Measurements from ENCODE around the gene GDA.

GDA gene

DNA sequence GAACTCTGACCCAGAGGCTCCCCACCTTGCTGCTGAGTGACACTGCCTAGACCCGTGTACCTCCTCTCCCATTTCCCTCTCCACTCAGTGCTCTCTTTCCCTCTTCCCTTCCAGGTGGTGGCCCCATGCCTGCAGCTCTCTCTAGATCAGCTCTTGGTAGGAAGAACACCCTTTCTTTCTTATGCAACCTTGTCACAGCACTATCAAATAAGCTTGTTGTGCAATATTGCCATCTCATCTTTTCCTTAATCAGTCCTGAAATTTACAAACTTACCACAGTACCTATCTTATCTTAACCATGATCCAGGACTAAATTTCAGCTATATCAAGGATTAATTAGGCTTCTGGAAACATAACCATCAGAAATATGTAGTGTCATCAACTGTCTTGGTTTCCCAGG is 127.2 kb downstream of the GDA start:
- Histone ChIP-seq H3K79me2 (ENCODE audit: control insufficient read depth, low read length) (no peaks in the 10 kb centered on the region), H3K4me1 (ENCODE audit: control insufficient read depth, low read length) (no peaks in the 10 kb centered on the region), H3K36me3 (ENCODE audit: control insufficient read depth, low read length) (no peaks in the 10 kb centered on the region), H3F3A (ENCODE audit: control insufficient read depth, insufficient read depth) (no peaks in the 10 kb centered on the region), H3K9me3 (ENCODE audit: control insufficient read depth, insufficient read depth, low read length) (no peaks in the 10 kb centered on the region), H3K27ac (ENCODE audit: low read depth, low read length) (no peak overlapping the region), H3K4me2 (ENCODE audit: low read length) (no peak overlapping the region), H3K9me2 (replicated peaks; ENCODE audit: control insufficient read depth, low read length) (no peaks in the 10 kb centered on the region), H3K27me3 (ENCODE audit: control insufficient read depth, low read length) (peaks cover 4% of the 10 kb centered on the region; the same call in 1 of the 2 replicates), H4K20me1 (ENCODE audit: control insufficient read depth, insufficient read depth, low read depth, low read length) (no peaks in the 10 kb centered on the region), H3K4me3 (ENCODE audit: low read length) (no peak overlapping the region)
- TF ChIP-seq, protein P1, sequence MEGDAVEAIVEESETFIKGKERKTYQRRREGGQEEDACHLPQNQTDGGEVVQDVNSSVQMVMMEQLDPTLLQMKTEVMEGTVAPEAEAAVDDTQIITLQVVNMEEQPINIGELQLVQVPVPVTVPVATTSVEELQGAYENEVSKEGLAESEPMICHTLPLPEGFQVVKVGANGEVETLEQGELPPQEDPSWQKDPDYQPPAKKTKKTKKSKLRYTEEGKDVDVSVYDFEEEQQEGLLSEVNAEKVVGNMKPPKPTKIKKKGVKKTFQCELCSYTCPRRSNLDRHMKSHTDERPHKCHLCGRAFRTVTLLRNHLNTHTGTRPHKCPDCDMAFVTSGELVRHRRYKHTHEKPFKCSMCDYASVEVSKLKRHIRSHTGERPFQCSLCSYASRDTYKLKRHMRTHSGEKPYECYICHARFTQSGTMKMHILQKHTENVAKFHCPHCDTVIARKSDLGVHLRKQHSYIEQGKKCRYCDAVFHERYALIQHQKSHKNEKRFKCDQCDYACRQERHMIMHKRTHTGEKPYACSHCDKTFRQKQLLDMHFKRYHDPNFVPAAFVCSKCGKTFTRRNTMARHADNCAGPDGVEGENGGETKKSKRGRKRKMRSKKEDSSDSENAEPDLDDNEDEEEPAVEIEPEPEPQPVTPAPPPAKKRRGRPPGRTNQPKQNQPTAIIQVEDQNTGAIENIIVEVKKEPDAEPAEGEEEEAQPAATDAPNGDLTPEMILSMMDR (IDR thresholded peaks at IDR 0.05; ENCODE audit: low read depth, low read length, poor library complexity, severe bottlenecking) = no peak
- no peak for TF ChIP-seq EZH2phosphoT487 (IDR thresholded peaks at IDR 0.05; ENCODE audit: borderline replicate concordance, low read length)

DNA sequence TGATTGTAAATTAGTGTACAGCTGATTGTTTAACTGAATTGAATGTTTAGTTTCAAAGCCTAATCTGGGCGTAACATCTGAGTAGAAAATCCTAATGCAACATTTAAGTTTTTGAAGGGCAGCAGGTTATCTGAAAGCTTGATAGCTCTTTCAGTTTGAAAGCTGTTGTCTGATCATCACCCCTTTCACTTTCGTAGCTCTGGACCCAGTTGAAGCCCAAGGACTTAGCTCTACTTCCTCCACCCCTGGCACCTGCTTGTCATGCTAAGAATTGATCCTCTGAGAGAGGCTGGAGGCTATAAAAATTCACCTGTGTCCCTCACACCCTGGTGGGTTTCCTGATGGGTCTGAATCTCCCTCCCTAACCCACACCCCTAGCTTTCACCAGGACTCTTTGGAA is 129.7 kb downstream of the GDA start:
- no peak for TF ChIP-seq EZH2phosphoT487 (IDR thresholded peaks at IDR 0.05; ENCODE audit: borderline replicate concordance, low read length)
- TF ChIP-seq, protein P1 (IDR thresholded peaks at IDR 0.05; ENCODE audit: low read depth, low read length, poor library complexity, severe bottlenecking) = no peak
- Histone ChIP-seq H3K4me1 (ENCODE audit: control insufficient read depth, low read length) (no peaks in the 10 kb centered on the region), H3K9me2 (replicated peaks; ENCODE audit: control insufficient read depth, low read length) (no peaks in the 10 kb centered on the region), H3K27me3 (ENCODE audit: control insufficient read depth, low read length) (no peaks in the 10 kb centered on the region), H3K36me3 (ENCODE audit: control insufficient read depth, low read length) (no peaks in the 10 kb centered on the region), H3F3A (ENCODE audit: control insufficient read depth, insufficient read depth) (no peaks in the 10 kb centered on the region), H3K4me3 (ENCODE audit: low read length) (no peak overlapping the region), H3K4me2 (ENCODE audit: low read length) (no peak overlapping the region), H3K79me2 (ENCODE audit: control insufficient read depth, low read length) (no peaks in the 10 kb centered on the region), H4K20me1 (ENCODE audit: control insufficient read depth, insufficient read depth, low read depth, low read length) (no peaks in the 10 kb centered on the region), H3K9me3 (ENCODE audit: control insufficient read depth, insufficient read depth, low read length) (no peaks in the 10 kb centered on the region), H3K27ac (ENCODE audit: low read depth, low read length) (no peak overlapping the region)

DNA sequence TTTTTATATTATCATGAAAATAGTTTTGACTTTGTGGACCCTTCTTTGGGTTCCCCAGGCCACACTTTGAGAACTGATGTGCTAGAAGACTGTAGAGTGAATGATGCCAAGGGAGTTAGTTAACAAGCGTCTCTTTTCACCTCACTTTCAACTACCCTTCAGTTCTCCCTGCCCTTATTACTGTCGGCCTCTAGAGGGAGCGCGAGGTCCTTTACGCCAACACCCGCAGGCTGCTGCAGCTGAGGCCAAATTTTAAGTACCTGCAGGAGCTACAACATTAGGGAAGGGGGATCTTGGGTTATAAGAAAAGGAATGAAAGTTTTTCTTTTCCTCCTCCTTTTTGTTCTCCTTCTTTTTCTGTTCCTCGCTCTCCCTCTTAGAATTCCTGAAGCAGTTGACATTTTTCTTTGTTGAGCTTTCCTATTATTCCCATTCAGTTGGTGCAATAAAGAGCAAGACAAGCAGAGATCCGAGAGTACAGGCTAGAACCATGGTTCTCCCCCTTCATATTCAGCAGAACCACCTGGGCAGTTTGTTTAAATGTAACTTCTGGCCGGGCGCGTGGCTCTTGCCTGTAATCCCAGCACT is 131.8 kb downstream of the GDA start:
- TF ChIP-seq, protein P1 (IDR thresholded peaks at IDR 0.05; ENCODE audit: low read depth, low read length, poor library complexity, severe bottlenecking) = peak; percentile 85
- TF ChIP-seq EZH2phosphoT487 (IDR thresholded peaks at IDR 0.05; ENCODE audit: borderline replicate concordance, low read length) = no peak
- H3K9me2 ChIP-seq (replicated peaks; ENCODE audit: control insufficient read depth, low read length) = no peaks in the 10 kb centered on the region
- H3K27me3 ChIP-seq (ENCODE audit: control insufficient read depth, low read length) = no peaks in the 10 kb centered on the region
- H3K4me1 ChIP-seq (ENCODE audit: control insufficient read depth, low read length) = no peaks in the 10 kb centered on the region
- no peaks in the 10 kb centered on the region for H4K20me1 ChIP-seq (ENCODE audit: control insufficient read depth, insufficient read depth, low read depth, low read length)
- H3F3A ChIP-seq (ENCODE audit: control insufficient read depth, insufficient read depth) = no peaks in the 10 kb centered on the region
- H3K4me2 ChIP-seq (ENCODE audit: low read length) = no peak overlapping the region
- no peaks in the 10 kb centered on the region for H3K79me2 ChIP-seq (ENCODE audit: control insufficient read depth, low read length)
- H3K4me3 ChIP-seq (ENCODE audit: low read length) = no peak overlapping the region
- no peak overlapping the region for H3K27ac ChIP-seq (ENCODE audit: low read depth, low read length)
- no peaks in the 10 kb centered on the region for H3K36me3 ChIP-seq (ENCODE audit: control insufficient read depth, low read length)
- no peaks in the 10 kb centered on the region for H3K9me3 ChIP-seq (ENCODE audit: control insufficient read depth, insufficient read depth, low read length)

All from DOHH2 (cell line).